ENCODE measurements around the gene SUCLG1.

The SUCLG1 gene

DNA sequence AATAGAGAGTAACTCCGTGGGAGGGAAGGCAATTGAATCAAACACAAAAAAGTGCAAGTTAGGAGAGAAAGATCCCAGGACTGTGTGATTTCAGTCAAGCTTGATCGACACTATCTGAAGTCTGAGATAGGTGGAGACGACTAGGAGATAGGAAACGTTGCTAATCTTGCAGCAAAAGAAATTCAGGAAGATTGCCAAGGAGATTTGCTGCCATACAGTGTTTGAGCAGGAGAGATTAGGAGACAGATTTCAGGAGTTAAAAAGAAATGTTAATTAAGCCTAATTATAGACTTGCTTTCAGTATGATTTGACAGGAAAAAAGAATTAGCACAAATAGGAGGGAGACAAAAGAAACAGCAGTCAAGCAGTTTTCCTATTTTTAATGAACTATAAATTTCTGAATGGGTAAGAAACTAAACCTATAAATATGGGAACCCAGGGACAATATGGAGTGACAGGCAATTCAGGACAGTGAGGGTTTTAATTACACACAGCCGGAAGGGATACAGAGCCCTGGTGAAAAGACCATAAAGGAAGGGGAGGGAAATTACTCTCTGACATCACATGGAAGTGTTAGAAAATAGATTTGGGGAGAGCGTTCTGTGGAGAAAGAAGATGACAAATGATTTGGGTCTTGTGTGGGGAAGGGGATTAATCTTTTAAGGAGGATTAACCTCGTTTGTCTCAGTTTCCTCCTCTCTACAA, 72.6 kb downstream of the SUCLG1 start:
- no peak overlapping the region for H3K4me3 ChIP-seq (ENCODE audit: low read depth, low read length)
- peak; percentile 2 for DNase-seq (ENCODE audit: low read depth)
- TF ChIP-seq, protein P1, sequence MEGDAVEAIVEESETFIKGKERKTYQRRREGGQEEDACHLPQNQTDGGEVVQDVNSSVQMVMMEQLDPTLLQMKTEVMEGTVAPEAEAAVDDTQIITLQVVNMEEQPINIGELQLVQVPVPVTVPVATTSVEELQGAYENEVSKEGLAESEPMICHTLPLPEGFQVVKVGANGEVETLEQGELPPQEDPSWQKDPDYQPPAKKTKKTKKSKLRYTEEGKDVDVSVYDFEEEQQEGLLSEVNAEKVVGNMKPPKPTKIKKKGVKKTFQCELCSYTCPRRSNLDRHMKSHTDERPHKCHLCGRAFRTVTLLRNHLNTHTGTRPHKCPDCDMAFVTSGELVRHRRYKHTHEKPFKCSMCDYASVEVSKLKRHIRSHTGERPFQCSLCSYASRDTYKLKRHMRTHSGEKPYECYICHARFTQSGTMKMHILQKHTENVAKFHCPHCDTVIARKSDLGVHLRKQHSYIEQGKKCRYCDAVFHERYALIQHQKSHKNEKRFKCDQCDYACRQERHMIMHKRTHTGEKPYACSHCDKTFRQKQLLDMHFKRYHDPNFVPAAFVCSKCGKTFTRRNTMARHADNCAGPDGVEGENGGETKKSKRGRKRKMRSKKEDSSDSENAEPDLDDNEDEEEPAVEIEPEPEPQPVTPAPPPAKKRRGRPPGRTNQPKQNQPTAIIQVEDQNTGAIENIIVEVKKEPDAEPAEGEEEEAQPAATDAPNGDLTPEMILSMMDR (IDR thresholded peaks at IDR 0.05; ENCODE audit: control insufficient read depth, extremely low read depth, insufficient read depth), result no peak

DNA sequence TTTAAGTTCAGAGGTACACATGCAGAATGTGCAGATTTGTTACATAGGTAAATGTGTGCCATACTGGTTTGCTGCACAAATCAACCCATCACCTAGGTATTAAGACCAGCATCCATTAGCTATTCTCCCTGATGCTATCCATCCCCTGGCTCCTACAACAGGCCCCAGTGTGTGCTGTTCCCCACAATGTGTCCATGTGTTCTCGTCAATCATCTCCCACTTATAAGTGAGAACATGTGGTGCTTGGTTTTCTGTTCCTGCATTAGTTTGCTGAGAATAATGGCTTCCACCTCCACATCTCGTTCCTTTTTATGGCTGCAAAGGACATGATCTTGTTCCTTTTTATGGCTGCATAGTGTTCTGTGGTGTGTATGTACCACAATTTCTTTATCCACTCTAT, 75.8 kb downstream of the SUCLG1 start:
- no peak for DNase-seq (ENCODE audit: low read depth)
- TF ChIP-seq, protein P1 (IDR thresholded peaks at IDR 0.05; ENCODE audit: control insufficient read depth, extremely low read depth, insufficient read depth), result no peak
- no peak overlapping the region for H3K4me3 ChIP-seq (ENCODE audit: low read depth, low read length)

DNA sequence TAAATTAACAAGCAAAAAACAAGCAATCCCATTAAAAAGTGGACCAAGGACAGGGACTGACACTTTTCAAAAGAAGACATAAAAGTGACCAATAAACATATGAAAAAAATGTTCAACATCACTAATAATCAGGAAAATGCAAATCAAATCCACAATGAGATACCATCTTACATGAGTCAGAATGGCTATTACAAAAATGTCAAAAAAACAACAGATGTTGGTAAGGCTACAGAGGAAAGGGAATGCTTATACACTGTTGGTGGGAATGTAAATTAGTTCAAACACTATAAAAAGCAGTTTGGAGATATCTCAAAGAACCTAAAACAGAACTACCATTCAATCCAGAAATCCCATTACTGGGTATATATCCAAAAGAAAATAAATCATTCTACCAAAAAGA, 78.2 kb downstream of the SUCLG1 start:
- no peak overlapping the region for H3K4me3 ChIP-seq (ENCODE audit: low read depth, low read length)
- TF ChIP-seq, protein P1 (IDR thresholded peaks at IDR 0.05; ENCODE audit: control insufficient read depth, extremely low read depth, insufficient read depth), result no peak
- DNase-seq (ENCODE audit: low read depth), result no peak

DNA sequence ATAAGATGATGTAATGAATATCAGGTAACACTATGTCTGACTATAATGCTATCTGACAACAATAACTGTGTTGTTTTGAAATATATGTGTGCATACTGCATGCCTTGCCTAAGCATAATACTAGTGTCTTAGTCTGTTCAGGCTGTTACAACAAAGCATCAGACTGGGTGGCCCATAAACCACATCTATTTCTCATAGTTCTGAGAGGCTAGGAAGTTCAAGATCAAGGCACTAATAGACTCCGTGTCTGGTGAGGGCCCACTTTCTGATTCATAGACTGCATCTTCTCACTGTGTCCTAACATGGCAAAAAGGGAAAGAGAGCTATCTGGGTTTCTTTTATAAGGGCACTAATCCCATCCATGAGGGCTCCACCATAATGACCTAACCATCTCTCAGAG, 80.1 kb downstream of the SUCLG1 start:
- TF ChIP-seq, protein P1 (IDR thresholded peaks at IDR 0.05; ENCODE audit: control insufficient read depth, extremely low read depth, insufficient read depth), result no peak
- DNase-seq (ENCODE audit: low read depth), result no peak
- H3K4me3 ChIP-seq (ENCODE audit: low read depth, low read length), result no peak overlapping the region

DNA sequence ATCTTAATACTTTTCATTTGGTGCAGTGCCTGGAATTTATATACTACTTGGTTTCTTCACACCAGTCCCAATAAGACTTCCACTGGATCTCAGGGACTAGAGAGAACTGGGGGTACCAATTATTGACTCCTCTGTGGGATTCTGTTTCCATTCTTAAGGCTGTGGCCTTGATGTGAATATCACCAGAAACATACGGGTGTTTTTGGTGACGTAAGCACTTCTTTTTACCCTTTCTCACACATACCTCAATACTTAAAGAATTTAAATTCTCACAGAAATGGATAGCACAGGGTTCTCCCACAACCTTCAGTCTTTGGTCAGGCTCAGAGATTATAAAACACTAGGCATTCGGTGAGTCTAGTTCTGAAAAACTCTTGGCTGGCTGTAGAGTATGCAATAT, 84.1 kb downstream of the SUCLG1 start:
- no peak overlapping the region for H3K4me3 ChIP-seq (ENCODE audit: low read depth, low read length)
- TF ChIP-seq, protein P1 (IDR thresholded peaks at IDR 0.05; ENCODE audit: control insufficient read depth, extremely low read depth, insufficient read depth), result no peak
- DNase-seq (ENCODE audit: low read depth), result no peak

DNA sequence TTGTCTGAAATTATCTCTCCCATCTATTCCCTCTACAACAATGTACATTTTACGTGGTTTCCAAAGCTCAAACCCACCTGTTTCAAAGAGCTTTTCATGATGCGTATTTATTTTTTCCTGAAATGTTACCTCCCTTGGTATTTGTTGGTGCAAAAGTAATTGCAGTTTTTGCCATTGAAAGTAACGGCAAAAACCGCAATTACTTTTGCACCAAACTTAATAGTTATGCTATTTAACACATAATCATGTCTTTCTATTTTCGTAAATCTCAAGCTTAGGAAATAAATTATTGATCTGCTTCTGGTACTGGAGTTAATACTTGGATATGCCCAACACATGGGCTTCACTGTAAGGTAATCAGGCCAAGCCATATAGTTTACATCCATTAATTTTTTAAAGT, 85.2 kb downstream of the SUCLG1 start:
- DNase-seq (ENCODE audit: low read depth), result no peak
- TF ChIP-seq, protein P1 (IDR thresholded peaks at IDR 0.05; ENCODE audit: control insufficient read depth, extremely low read depth, insufficient read depth), result no peak

More for the DNA sequence above, 85.2 kb downstream of the SUCLG1 start:
- H3K4me3 ChIP-seq (ENCODE audit: low read depth, low read length), result no peak overlapping the region
